SK-N-SH (cell line): ENCODE measurements around the gene CHCHD3.

Source experiments
- EZH2phosphoT487 ChIP-seq: fragments of 200-600 bp; sonication (generic); IDR thresholded peaks from 2 replicates; pipeline ENCODE4 v1.6.1; 2017; ENCODE audit warnings: low read depth, mixed run types, mild to moderate bottlenecking, antibody characterized with exemption, moderate library complexity, borderline replicate concordance
- POLR2AphosphoS5 ChIP-seq: IDR thresholded peaks from 2 replicates; pipeline ENCODE4 v1.6.1; 2012; ENCODE audit warnings: low read depth, low read length
- TF ChIP-seq, protein P1 (sequence below): IDR thresholded peaks from 2 replicates; pipeline ENCODE4 v1.6.1; 2012; ENCODE audit warnings: mild to moderate bottlenecking, low read depth, low read length, moderate library complexity

DNA sequence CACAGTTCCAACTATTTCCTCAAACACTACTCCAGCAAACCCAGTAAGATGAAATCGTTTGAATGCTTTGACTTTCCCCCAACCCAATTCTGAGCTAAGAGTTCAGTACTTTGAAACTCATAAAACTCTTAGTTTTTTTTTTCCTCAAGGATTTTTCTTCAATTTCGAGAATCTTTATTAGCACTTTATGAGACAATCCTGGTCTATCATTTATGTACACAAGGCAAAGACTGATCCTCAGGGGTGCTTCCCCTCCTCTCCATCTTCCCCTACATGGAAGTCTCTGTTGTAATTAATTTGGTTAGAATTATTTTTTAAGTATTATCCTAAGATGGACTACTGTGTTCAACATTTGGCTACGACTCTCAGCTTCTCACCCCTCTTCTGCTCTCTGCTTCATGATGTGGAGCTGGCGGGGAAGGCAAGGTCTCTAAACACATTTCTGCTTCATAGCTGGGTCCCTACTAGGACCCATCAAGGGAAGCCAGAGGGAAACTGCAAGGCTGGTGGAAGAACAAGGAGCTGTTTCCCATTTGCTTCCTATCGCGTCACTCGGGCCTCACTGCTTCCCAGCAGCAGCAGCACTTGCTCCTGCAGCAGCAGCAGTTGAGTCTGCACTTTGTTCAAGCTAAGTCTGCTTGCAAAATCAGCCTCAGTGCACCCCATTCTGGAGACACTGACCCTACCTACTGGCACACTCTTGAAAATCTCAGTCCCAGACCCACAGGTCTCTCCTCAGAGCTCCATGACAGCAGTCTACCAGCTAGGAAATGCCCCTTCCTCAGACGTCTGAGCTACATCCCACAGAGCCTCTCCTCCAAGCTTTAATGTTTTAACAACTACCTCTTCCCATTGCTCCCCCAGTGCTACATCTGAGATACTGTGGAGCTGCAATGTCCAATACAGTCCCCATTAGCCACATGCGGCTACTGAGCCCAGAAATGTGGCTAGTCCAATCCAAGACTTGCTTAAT lies 90.0 kb downstream of the CHCHD3 start:
- TF ChIP-seq POLR2AphosphoS5 (no peak), EZH2phosphoT487 (no peak)
- TF ChIP-seq, protein P1, sequence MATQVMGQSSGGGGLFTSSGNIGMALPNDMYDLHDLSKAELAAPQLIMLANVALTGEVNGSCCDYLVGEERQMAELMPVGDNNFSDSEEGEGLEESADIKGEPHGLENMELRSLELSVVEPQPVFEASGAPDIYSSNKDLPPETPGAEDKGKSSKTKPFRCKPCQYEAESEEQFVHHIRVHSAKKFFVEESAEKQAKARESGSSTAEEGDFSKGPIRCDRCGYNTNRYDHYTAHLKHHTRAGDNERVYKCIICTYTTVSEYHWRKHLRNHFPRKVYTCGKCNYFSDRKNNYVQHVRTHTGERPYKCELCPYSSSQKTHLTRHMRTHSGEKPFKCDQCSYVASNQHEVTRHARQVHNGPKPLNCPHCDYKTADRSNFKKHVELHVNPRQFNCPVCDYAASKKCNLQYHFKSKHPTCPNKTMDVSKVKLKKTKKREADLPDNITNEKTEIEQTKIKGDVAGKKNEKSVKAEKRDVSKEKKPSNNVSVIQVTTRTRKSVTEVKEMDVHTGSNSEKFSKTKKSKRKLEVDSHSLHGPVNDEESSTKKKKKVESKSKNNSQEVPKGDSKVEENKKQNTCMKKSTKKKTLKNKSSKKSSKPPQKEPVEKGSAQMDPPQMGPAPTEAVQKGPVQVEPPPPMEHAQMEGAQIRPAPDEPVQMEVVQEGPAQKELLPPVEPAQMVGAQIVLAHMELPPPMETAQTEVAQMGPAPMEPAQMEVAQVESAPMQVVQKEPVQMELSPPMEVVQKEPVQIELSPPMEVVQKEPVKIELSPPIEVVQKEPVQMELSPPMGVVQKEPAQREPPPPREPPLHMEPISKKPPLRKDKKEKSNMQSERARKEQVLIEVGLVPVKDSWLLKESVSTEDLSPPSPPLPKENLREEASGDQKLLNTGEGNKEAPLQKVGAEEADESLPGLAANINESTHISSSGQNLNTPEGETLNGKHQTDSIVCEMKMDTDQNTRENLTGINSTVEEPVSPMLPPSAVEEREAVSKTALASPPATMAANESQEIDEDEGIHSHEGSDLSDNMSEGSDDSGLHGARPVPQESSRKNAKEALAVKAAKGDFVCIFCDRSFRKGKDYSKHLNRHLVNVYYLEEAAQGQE, result no peak
